Measurements from ENCODE around the gene C13orf42. TPM values are rescaled to one million over a fixed set of nuclear protein-coding genes. Genes with fewer than 3 reads are reported as not detected.

The C13orf42 gene
- total RNA-seq, 1 experiment from 2014 or later: not detected

DNA sequence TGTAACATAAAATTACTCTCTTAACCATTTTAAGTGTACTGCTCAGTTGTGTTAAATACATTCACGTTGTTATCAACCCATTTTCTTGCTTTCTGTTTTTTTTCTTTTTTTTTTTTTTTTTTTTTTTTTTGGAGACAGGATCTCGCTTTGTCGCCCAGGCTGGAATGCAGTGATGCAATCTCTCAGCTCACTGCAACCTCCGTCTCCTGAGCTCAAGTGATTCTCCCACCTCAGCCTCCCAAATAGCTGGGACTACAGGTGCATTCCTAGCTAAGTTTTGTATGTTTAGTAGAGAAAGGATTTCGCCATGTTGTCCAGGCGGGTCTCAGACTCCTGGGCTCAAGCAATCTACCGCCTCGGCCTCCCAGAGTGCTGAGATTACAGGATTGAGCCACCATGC is 42.5 kb upstream of the C13orf42 start (continued):
- TF ChIP-seq, protein P1, sequence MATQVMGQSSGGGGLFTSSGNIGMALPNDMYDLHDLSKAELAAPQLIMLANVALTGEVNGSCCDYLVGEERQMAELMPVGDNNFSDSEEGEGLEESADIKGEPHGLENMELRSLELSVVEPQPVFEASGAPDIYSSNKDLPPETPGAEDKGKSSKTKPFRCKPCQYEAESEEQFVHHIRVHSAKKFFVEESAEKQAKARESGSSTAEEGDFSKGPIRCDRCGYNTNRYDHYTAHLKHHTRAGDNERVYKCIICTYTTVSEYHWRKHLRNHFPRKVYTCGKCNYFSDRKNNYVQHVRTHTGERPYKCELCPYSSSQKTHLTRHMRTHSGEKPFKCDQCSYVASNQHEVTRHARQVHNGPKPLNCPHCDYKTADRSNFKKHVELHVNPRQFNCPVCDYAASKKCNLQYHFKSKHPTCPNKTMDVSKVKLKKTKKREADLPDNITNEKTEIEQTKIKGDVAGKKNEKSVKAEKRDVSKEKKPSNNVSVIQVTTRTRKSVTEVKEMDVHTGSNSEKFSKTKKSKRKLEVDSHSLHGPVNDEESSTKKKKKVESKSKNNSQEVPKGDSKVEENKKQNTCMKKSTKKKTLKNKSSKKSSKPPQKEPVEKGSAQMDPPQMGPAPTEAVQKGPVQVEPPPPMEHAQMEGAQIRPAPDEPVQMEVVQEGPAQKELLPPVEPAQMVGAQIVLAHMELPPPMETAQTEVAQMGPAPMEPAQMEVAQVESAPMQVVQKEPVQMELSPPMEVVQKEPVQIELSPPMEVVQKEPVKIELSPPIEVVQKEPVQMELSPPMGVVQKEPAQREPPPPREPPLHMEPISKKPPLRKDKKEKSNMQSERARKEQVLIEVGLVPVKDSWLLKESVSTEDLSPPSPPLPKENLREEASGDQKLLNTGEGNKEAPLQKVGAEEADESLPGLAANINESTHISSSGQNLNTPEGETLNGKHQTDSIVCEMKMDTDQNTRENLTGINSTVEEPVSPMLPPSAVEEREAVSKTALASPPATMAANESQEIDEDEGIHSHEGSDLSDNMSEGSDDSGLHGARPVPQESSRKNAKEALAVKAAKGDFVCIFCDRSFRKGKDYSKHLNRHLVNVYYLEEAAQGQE (IDR thresholded peaks at IDR 0.05; ENCODE audit: low read depth): no peak
- TF ChIP-seq, protein P2, sequence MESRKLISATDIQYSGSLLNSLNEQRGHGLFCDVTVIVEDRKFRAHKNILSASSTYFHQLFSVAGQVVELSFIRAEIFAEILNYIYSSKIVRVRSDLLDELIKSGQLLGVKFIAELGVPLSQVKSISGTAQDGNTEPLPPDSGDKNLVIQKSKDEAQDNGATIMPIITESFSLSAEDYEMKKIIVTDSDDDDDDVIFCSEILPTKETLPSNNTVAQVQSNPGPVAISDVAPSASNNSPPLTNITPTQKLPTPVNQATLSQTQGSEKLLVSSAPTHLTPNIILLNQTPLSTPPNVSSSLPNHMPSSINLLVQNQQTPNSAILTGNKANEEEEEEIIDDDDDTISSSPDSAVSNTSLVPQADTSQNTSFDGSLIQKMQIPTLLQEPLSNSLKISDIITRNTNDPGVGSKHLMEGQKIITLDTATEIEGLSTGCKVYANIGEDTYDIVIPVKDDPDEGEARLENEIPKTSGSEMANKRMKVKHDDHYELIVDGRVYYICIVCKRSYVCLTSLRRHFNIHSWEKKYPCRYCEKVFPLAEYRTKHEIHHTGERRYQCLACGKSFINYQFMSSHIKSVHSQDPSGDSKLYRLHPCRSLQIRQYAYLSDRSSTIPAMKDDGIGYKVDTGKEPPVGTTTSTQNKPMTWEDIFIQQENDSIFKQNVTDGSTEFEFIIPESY (IDR thresholded peaks at IDR 0.05; ENCODE audit: extremely low read depth, insufficient replicate concordance, low read length): no peak
- no peak for TF ChIP-seq ELF1 (IDR thresholded peaks at IDR 0.05; ENCODE audit: borderline replicate concordance, low read depth)

GRCh38 chr13:51152701-51153100 is 41.6 kb upstream of the C13orf42 start:
- no peak overlapping the region for H3K9ac ChIP-seq (ENCODE audit: low read length)
- no peaks in the 10 kb centered on the region for H3K9me2 ChIP-seq (ENCODE audit: insufficient read depth)
- H3K4me3 ChIP-seq (replicated peaks in 1 of 2; ENCODE audit: low read depth in 1 of 2, low read length in 2 of 2): no peak overlapping the region
- no TSS peak for BruUV-seq (replicated peaks)
- no peaks in the 10 kb centered on the region for H3K79me2 ChIP-seq (ENCODE audit: insufficient read depth, low read length)
- H3K4me1 ChIP-seq (ENCODE audit: control insufficient read depth in 1 of 2, insufficient read depth in 2 of 2, low read length in 2 of 2): no peaks in the 10 kb centered on the region
- ATAC-seq (no peak), DNase-seq (ENCODE audit: low read depth, low spot score) (no peak)
- no peaks in the 10 kb centered on the region for H3K36me3 ChIP-seq (ENCODE audit: control insufficient read depth in 1 of 2, insufficient read depth in 2 of 2, low read length in 2 of 2)
- intact Hi-C loops (cut with micrococcal nuclease): no loop called here
- POLR2A ChIA-PET: no interaction called here
- H3K9me3 ChIP-seq (ENCODE audit: control insufficient read depth in 1 of 2, insufficient read depth in 1 of 2, low read depth in 1 of 2, low read length in 2 of 2): no peaks in the 10 kb centered on the region
- CTCF ChIA-PET: interaction anchor here (5.4 kb wide), 1 partner anchor 134 kb away, joined by 126 read pairs; no protein-coding TSS in a partner anchor
- RAD21 ChIA-PET (ENCODE audit: low non-redundant PET in 1 of 2, low total read pairs in 2 of 2, uncharacterized antibody in 2 of 2, unreplicated experiment in 2 of 2): no interaction called here
- no peaks in the 10 kb centered on the region for H4K20me1 ChIP-seq (ENCODE audit: insufficient read depth)
- peaks cover 24% of the 10 kb centered on the region; the same call in 1 of the 2 replicates for H3K27me3 ChIP-seq (ENCODE audit: insufficient read depth, low read length)
- no peak overlapping the region for H3K27ac ChIP-seq (ENCODE audit: low read depth, low read length)
- no peak overlapping the region for H3K4me2 ChIP-seq (ENCODE audit: low read length)
- H2AFZ ChIP-seq (ENCODE audit: low read depth, low read length, poor library complexity, severe bottlenecking): no peak overlapping the region
- TF ChIP-seq EZH2 (IDR thresholded peaks at IDR 0.05): no peak
- no peak for TF ChIP-seq JUND (IDR thresholded peaks at IDR 0.05)
- TF ChIP-seq CEBPB (IDR thresholded peaks at IDR 0.05; ENCODE audit: low read depth): no peak
- no peak for TF ChIP-seq ZNF274 (IDR thresholded peaks at IDR 0.05; ENCODE audit: low read depth, low read length)
- TF ChIP-seq ZFX (IDR thresholded peaks at IDR 0.05): no peak
- TF ChIP-seq, protein P2 (IDR thresholded peaks at IDR 0.05; ENCODE audit: extremely low read depth, insufficient replicate concordance, low read length): no peak
- TF ChIP-seq CBX3 (IDR thresholded peaks at IDR 0.05; ENCODE audit: low read depth): no peak
- no peak for TF ChIP-seq MAX (IDR thresholded peaks at IDR 0.05)
- TF ChIP-seq, protein P3, sequence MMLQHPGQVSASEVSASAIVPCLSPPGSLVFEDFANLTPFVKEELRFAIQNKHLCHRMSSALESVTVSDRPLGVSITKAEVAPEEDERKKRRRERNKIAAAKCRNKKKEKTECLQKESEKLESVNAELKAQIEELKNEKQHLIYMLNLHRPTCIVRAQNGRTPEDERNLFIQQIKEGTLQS (IDR thresholded peaks at IDR 0.05): no peak
- TF ChIP-seq, protein P1 (IDR thresholded peaks at IDR 0.05; ENCODE audit: low read depth): no peak
- TF ChIP-seq EZH2phosphoT487 (IDR thresholded peaks at IDR 0.05; ENCODE audit: borderline replicate concordance): no peak
- TF ChIP-seq ELF1 (IDR thresholded peaks at IDR 0.05; ENCODE audit: borderline replicate concordance, low read depth): no peak
